Central memory CD4-positive, alpha-beta T cell (primary cell): ENCODE results near the gene PPP1R3A.

Source experiments
- DNase-seq: peaks from one replicate; pipeline ENCODE4 v3.0.0; 2022

Gene PPP1R3A

DNA sequence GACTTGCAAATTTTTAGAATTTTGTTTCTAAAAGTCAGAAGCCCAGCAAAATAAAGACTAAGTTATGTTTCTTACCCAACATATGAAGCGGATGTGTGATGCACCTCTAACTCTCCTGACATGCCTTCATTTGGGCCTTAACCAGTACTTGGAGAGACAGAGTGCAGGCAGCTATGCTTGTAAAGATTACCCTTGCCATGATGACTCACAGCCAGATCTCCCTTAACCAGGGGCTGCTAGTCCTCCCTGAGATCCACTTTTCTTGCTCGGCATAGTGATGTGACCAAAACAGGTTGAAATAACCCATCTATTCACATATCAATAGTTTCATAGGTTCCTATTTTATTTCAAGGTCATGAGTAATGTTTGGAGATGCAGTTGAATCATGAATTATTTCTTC is 43.6 kb downstream of the PPP1R3A start:
- no peak for DNase-seq

DNA sequence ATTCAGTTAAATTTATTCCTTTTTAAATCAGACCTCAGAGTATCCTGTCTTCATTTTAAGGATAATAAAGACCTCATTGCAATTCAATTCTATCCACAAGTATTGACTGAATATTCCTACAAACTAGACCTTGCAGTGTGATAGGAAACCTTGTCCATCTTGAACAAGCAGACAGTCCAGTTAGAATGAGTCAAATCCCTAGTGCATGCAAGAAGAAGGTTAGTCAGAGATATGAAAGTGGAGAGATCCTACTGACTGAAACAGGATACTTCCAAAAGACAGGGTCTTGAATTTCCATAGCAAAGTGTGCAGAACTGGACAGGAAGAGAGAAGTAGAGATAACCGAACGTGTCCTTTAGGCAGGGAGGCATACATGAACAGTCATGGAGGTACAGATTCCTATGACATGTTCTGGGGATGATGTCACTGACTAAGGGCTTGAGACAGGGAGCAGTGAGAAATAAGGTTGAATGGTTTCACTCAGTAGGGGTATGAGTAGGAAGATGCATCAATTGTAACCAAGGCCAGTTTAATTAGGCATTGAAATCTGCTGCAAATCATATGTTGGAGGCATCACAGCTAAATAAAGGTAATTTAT is 45.2 kb downstream of the PPP1R3A start:
- no peak for DNase-seq

DNA sequence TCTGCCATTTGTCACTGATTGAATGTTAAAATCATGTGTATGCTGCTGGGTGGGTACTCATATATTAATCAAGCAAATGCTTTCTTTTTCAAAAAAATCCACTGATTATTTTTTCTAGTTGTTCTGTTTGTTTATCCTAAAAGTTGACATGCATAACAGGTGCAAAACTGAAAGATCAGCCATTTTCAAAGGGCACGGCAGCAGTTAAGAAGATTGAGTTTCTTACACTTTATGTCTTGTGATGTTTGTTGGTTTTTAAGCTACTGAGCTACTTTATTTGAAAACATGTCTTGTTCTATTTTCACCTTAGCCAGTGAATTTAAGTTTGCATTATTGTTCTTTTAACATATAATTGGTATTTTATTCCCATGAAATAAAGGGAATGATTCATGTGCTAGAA is 45.8 kb downstream of the PPP1R3A start:
- DNase-seq: no peak

DNA sequence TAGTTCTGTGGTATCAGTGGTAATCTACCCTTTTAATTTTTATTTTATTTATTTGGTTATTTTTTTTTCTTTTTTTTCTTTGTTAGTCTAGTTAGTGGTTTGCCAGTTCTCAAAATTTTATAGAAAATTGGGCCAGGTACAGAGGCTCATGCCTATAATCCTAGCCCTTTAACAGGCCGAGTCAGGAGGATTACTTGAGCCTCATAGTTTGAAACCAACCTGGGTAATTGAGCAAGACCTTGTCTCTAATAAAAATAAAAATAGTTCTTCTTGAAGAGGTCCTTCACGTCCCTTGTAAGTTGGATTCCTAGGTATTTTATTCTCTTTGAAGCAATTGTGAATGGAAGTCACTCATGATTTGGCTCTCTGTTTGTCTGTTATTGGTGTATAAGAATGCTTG is 51.5 kb downstream of the PPP1R3A start:
- DNase-seq: no peak

DNA sequence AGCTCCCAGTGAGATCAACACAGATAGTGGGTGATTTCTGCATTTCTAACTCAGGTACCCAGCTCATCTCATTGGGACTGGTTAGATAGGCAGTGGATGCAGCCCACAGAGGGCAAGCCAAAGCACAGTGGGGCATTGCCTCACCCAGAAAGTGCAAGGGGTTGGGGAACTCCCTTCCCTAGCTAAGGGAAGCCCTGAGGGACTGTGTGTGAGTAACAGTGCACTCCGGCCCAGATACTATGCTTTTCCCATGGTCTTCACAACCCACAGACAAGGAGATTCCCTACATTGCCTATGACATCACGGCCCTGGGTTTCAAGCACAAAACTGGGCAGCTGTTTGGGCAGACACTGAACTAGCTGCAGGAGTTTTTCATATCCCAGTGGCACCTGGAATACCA is 62.8 kb downstream of the PPP1R3A start:
- DNase-seq: no peak

DNA sequence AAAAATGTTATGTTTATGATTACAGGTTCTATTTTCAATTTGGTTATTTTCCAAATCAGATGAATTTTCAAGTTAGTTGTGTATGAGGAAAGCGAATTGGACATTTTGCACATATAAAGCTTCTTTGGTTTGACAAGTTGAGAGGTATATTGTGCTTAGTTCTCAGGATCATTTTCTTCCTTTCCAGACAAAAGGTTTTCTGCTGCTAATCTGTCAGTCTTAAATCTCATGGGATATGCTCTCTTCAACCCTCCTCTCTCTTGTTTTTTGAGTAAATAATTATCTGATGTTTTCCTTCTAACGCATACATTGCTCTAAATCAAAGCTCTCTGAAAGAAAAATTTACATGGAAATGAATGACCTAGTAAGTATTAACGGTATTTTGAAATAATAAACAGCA is 77.9 kb downstream of the PPP1R3A start:
- DNase-seq: no peak

DNA sequence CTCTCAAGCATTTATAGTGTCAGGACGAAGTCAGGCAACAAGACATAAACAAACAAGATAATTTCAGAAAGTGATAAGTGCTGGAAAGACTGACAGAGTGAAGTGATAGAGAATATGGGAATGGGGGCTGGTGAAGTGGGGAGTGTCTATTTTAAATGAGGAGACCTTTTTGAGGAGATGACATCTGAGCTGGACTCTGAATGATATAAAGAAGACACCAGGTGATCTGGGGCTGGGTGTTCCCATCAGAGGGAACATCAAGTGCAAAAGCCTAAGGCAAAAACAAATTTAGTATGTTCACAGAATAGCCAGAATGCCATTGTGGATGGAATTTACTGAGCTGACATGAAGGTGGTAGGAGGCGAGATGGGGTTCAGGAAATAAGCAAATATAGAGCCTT is 83.4 kb downstream of the PPP1R3A start:
- no peak for DNase-seq

DNA sequence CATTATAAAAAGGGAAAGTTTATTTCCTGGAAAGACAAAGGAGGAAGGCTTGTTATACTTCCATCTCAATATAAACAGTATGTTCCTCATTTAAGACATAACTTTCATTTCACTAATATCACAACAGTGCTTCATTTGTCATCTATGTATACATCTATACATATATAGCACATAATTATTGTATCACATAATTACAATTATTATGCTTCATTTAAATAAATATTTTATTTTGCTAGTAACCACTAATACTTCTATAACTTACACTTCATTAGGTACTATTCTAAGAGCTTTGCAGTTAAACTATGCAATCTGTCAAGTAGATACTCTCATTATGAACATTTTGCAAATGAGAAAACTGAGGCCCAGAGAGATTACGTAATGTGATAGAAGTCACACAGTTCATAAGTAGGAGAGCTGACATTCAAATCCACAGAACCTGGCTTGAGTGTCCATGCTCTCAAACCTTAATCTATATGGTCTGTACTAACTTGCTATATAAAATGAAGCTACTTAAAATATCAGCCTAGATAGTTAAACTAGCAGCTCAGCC is 86.5 kb downstream of the PPP1R3A start:
- no peak for DNase-seq

DNA sequence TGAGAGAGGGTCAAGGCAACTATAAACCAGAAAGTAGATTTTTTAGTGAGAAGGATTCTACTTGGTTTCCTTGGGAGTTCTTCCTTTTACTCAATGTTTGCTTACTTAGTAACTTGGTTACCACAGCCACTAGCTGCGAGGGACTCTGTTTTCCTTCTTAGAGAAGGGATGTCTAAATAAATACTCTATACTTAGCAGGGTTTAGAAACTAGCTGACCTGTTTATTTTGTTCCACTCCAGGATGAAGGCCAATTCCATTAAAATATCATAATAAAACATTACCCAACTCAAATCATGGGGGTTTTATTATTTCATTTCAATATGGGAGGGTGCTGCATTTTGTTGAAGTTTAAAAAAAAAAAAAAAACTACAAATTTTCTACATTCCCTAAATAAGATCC is 87.3 kb downstream of the PPP1R3A start:
- DNase-seq: no peak

DNA sequence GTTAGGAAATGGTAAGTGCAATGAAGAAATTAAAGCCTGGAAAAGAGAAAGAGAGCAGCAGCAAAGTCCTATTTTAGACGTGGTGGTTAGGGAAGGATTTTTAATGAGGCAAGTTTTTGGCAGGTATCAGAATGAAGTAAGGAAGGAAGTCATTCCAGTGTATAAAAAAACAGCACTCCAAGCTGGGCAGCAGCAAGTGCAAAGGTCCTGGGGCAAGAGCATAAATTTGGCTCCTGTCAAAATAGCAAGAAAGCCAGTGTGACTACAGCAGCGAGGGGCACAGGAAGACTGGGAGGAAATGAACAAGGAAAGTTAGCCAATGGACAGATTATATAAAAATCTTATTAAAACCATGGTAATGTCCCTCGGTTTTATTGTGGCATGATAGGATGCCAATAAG is 90.2 kb downstream of the PPP1R3A start:
- no peak for DNase-seq
